A549 (cell line): ENCODE results near the gene TAF9. TPM values are rescaled to one million over a fixed set of nuclear protein-coding genes. Genes with fewer than 3 reads are reported as not detected.

Experiments
- ATAC-seq, 2 experiments: fragments of 200-7000 bp in 1 of 2; fragments of >200 bp in 1 of 2; cut with Nextera tagmentation in 1 of 2; cut with Tn5 transposase in 1 of 2; 3 replicates each; pipeline versions ENCODE4 v1.8.0 to v1.9.1; 2018 to 2020; ENCODE audit warnings: mild to moderate bottlenecking in 1 of 2, moderate library complexity in 1 of 2
- CTCF ChIA-PET: fragments of 300-600 bp; sonication (Branson Sonifier 250); formaldehyde crosslinking; extraction: SDS; loops from one replicate; lab custom pipeline; 2021; ENCODE audit warnings: antibody characterized with exemption, inconsistent platforms; lab: Yijun Ruan, JAX
- POLR2A ChIA-PET: fragments of 350-600 bp; formaldehyde crosslinking; extraction: SDS; loops from one replicate; lab custom pipeline; 2021; ENCODE audit warnings: antibody characterized with exemption, inconsistent platforms; lab: Yijun Ruan, JAX
- DNase-seq, 2 experiments: peaks; one replicate each; pipeline versions ENCODE4 v3.0.0 to v3.0.0-alpha.2; 2011 to 2016; ENCODE audit warnings: low read depth in 1 of 2, low spot score in 1 of 2
- FAIRE-seq: peaks from 2 replicates; lab custom pipeline; 2011; peaks lifted over from hg19 to GRCh38; lab: Jason Lieb, UNC
- H3K27ac ChIP-seq, 2 experiments: fragments of >200 bp; sonication (Bioruptor Twin); formaldehyde crosslinking; 3 replicates each; pipeline ENCODE4 v1.5.1; 2016 to 2017
- H3K4me1 ChIP-seq: fragments of >200 bp; sonication (Bioruptor Twin); formaldehyde crosslinking; 3 replicates; pipeline ENCODE4 v1.6.1; 2016
- H3K4me2 ChIP-seq: fragments of >200 bp; sonication (Bioruptor Twin); formaldehyde crosslinking; 3 replicates; pipeline ENCODE4 v1.6.1; 2016
- H3K4me3 ChIP-seq: fragments of >200 bp; sonication (Bioruptor Twin); formaldehyde crosslinking; 3 replicates; pipeline ENCODE4 v1.5.1; 2016
- H3K9me3 ChIP-seq: fragments of >200 bp; sonication (Bioruptor Twin); formaldehyde crosslinking; 3 replicates; pipeline ENCODE4 v1.6.1; 2016
- CBX2 ChIP-seq: fragments of 200-600 bp; sonication (generic); IDR thresholded peaks from 2 replicates; pipeline ENCODE4 v1.6.1; 2016; ENCODE audit warnings: low read depth, mild to moderate bottlenecking, borderline replicate concordance
- CEBPB ChIP-seq, 2 experiments: fragments of >200 bp in 1 of 2; sonication (Bioruptor Twin) in 1 of 2; formaldehyde crosslinking in 1 of 2; IDR thresholded peaks; 2 replicates each; pipeline ENCODE4 v1.6.1; 2012 to 2016
- CHD2 ChIP-seq: fragments of 150-350 bp; IDR thresholded peaks from 2 replicates; pipeline ENCODE4 v1.6.1; 2014; ENCODE audit warnings: low read length; ENCODE audit not compliant: partially characterized antibody
- CTCF ChIP-seq: fragments of >200 bp; sonication (Bioruptor Twin); formaldehyde crosslinking; IDR thresholded peaks from 3 replicates; pipeline ENCODE4 v1.5.1; 2016
- ELK1 ChIP-seq: fragments of 150-350 bp; IDR thresholded peaks from 2 replicates; pipeline ENCODE4 v1.6.1; 2014; ENCODE audit warnings: low read depth, mild to moderate bottlenecking, low read length
- EP300 ChIP-seq, 2 experiments: fragments of >200 bp; sonication (Bioruptor Twin); formaldehyde crosslinking; IDR thresholded peaks; 2 replicates in 1 of 2; 3 replicates in 1 of 2; pipeline ENCODE4 v1.6.1; 2016 to 2017
- FOXS1 ChIP-seq: fragments of 250-450 bp; sonication (Bioruptor Pico); IDR thresholded peaks from 2 replicates; pipeline ENCODE4 v1.5.0; 2020; ENCODE audit warnings: mild to moderate bottlenecking, moderate library complexity
- HMGXB4 ChIP-seq: fragments of 250-450 bp; sonication (Bioruptor Pico); IDR thresholded peaks from 2 replicates; pipeline ENCODE4 v1.5.0; 2021; ENCODE audit warnings: mild to moderate bottlenecking, moderate library complexity, borderline replicate concordance
- HOXB5 ChIP-seq: fragments of 250-450 bp; sonication (Bioruptor Pico); IDR thresholded peaks from 2 replicates; pipeline ENCODE4 v1.5.0; 2020; ENCODE audit warnings: mild to moderate bottlenecking, moderate library complexity
- JUN ChIP-seq, 2 experiments: fragments of >200 bp; sonication (Bioruptor Twin); formaldehyde crosslinking; IDR thresholded peaks; 2 replicates in 1 of 2; 3 replicates in 1 of 2; pipeline ENCODE4 v1.6.1; 2016 to 2017
- MAFK ChIP-seq: fragments of 450-650 bp; IDR thresholded peaks from 2 replicates; pipeline ENCODE4 v1.6.1; 2014; ENCODE audit not compliant: partially characterized antibody
- RCOR1 ChIP-seq: fragments of 150-350 bp; IDR thresholded peaks from 2 replicates; pipeline ENCODE4 v1.6.1; 2014; ENCODE audit warnings: antibody characterized with exemption, low read length, low read depth
- REST ChIP-seq: fragments of 200-600 bp; sonication (generic); IDR thresholded peaks from 2 replicates; pipeline ENCODE4 v1.6.1; 2016; ENCODE audit warnings: antibody characterized with exemption, mild to moderate bottlenecking, moderate library complexity
- SREBF2 ChIP-seq: fragments of 450-650 bp; IDR thresholded peaks from 2 replicates; pipeline ENCODE4 v1.6.1; 2014; ENCODE audit warnings: mild to moderate bottlenecking, moderate library complexity
- ZSCAN20 ChIP-seq: fragments of 250-450 bp; sonication (Bioruptor Pico); IDR thresholded peaks from 2 replicates; pipeline ENCODE4 v1.8.0; 2022; ENCODE audit warnings: mild to moderate bottlenecking, moderate library complexity
- WGBS: methylation state at CpG from one replicate; pipeline ENCODE4 v1.1.6; 2017; ENCODE audit errors: missing lambda C conversion rate; 5-methylcytosine and 5-hydroxymethylcytosine counted together
- polyA plus RNA-seq, 4 experiments: library from polyadenylated mRNA; depleted of rRNA in 3 of 4; stranded (reverse); fragments of >200 nt; fragmentation: RNase III in 1 of 4; extraction: RNeasy Plus Mini Kit Qiagen cat#74134 plus additional on column Dnase treatment in 1 of 4; gene quantifications; 2 replicates in 3 of 4; 3 replicates in 1 of 4; pipeline ENCODE4 v1.2.3, GENCODE V29; 2011 to 2017
- TF ChIP-seq, protein P1 (sequence below): IDR thresholded peaks from 2 replicates; pipeline ENCODE4 v1.6.1; 2012
- TF ChIP-seq, protein P2 (sequence below): IDR thresholded peaks from 2 replicates; pipeline ENCODE4 v1.6.1; 2012; ENCODE audit warnings: low read depth, borderline replicate concordance

TAF9 gene
- polyA plus RNA-seq, 2 of the 4 experiments (the other 2 are of a cell fraction), result 112 to 269 TPM

DNA sequence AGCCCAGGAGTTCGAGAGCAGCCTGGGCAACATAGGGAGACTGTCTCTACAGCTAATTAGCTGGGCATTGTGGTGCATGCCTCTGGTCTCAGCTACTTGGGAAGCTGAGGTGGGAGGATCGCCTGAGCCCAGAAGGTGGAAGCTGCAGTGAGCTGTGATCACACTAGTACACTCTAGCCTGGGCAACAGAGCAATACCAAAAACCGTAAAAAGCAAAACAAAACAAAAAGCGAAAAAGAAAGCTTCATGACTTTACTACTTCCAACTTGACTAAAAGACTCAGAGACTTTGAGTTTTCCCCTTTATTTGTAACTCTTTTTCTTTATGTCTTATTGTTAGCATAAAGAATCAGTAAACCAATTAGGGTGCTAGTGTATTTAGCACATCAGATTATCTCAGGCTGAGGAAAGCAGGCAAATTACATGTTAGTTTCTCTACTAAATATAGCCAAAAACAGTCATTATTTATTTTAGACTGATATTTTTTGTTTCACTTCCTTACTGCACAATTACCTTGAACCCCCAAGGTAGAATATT is 5.7 kb upstream of the TAF9 start:
- Histone ChIP-seq H3K4me1 (peaks cover 16% of the 10 kb centered on the region; the same call in 2 of the 3 replicates), H3K27ac (no peak overlapping the region), H3K4me3 (no peak overlapping the region), H3K9me3 (no peaks in the 10 kb centered on the region), H3K4me2 (no peak overlapping the region)
- POLR2A ChIA-PET, result interaction anchor here (0.6 kb wide), 1 partner anchor 85 kb away, joined by 3 read pairs; no protein-coding TSS in a partner anchor
- CTCF ChIA-PET, result no interaction called here
- FAIRE-seq (no peak), ATAC-seq (no peak), DNase-seq (no peak)
- WGBS, result 87% methylated on average over 4 of the region's 4 CpGs
- TF ChIP-seq JUN (IDR thresholded peaks at IDR 0.05) (no peak), FOXS1 (no peak), RCOR1 (no peak), ZSCAN20 (CRISPR knock-in tag) (no peak), EP300 (IDR thresholded peaks at IDR 0.05) (no peak), ELK1 (no peak), HMGXB4 (CRISPR knock-in tag) (no peak), HOXB5 (CRISPR knock-in tag) (no peak), CHD2 (no peak), REST (no peak), SREBF2 (no peak), MAFK (no peak), CBX2 (no peak), CEBPB (IDR thresholded peaks at IDR 0.05) (no peak), CTCF (no peak)
- TF ChIP-seq, protein P1, sequence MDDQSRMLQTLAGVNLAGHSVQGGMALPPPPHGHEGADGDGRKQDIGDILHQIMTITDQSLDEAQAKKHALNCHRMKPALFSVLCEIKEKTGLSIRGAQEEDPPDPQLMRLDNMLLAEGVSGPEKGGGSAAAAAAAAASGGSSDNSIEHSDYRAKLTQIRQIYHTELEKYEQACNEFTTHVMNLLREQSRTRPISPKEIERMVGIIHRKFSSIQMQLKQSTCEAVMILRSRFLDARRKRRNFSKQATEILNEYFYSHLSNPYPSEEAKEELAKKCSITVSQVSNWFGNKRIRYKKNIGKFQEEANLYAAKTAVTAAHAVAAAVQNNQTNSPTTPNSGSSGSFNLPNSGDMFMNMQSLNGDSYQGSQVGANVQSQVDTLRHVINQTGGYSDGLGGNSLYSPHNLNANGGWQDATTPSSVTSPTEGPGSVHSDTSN, result no peak
- TF ChIP-seq, protein P2, sequence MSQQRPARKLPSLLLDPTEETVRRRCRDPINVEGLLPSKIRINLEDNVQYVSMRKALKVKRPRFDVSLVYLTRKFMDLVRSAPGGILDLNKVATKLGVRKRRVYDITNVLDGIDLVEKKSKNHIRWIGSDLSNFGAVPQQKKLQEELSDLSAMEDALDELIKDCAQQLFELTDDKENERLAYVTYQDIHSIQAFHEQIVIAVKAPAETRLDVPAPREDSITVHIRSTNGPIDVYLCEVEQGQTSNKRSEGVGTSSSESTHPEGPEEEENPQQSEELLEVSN, result no peak
